MM.1S (cell line): Measurements from ENCODE around the gene PPP1R26.

Experiments
- DNase-seq: peaks from one replicate; pipeline ENCODE4 v3.0.0-alpha.2; 2015
- H2AFZ ChIP-seq: fragments of 300-600 bp; sonication (generic); 2 replicates; pipeline ENCODE4 v1.6.0; 2016; ENCODE audit warnings: antibody characterized with exemption, low read length
- H3F3A ChIP-seq: fragments of 300-600 bp; sonication (generic); 2 replicates; pipeline ENCODE4 v1.6.1; 2016; ENCODE audit warnings: mild to moderate bottlenecking, antibody characterized with exemption, low read length, moderate library complexity, mixed read lengths; ENCODE audit not compliant: insufficient read depth
- H3K27ac ChIP-seq: fragments of 300-600 bp; sonication (generic); 2 replicates; pipeline ENCODE4 v1.5.1; 2016; ENCODE audit warnings: mild to moderate bottlenecking, low read length
- H3K27me3 ChIP-seq: fragments of 300-600 bp; sonication (generic); replicated peaks from 2 replicates; pipeline ENCODE4 v1.6.0; 2016; ENCODE audit warnings: low read length; ENCODE audit not compliant: insufficient read depth
- H3K36me3 ChIP-seq: fragments of 300-600 bp; sonication (generic); replicated peaks from 2 replicates; pipeline ENCODE4 v1.6.1; 2016; ENCODE audit warnings: mild to moderate bottlenecking, low read length, mixed read lengths; ENCODE audit not compliant: insufficient read depth
- H3K4me1 ChIP-seq: fragments of 300-600 bp; sonication (generic); 2 replicates; pipeline ENCODE4 v1.6.1; 2016; ENCODE audit warnings: low read length, mixed read lengths
- H3K4me2 ChIP-seq: fragments of 300-600 bp; sonication (generic); 2 replicates; pipeline ENCODE4 v1.6.0; 2016; ENCODE audit warnings: low read depth, low read length
- H3K4me3 ChIP-seq: fragments of 300-600 bp; sonication (generic); 2 replicates; pipeline ENCODE4 v1.5.1; 2016; ENCODE audit warnings: low read length, mixed read lengths
- H3K79me2 ChIP-seq: fragments of 300-600 bp; sonication (generic); 2 replicates; pipeline ENCODE4 v1.6.1; 2016; ENCODE audit warnings: mixed run types, low read length, mixed read lengths
- H3K9ac ChIP-seq: fragments of 300-600 bp; sonication (generic); 2 replicates; pipeline ENCODE4 v1.6.1; 2016; ENCODE audit warnings: low read length, mixed read lengths
- H3K9me2 ChIP-seq: fragments of 300-600 bp; sonication (generic); replicated peaks from 2 replicates; pipeline ENCODE4 v1.6.1; 2016; ENCODE audit warnings: mild to moderate bottlenecking, low read length, mixed read lengths; ENCODE audit not compliant: insufficient read depth
- H3K9me3 ChIP-seq: fragments of 300-600 bp; sonication (generic); replicated peaks from 2 replicates; pipeline ENCODE4 v1.6.1; 2016; ENCODE audit warnings: mild to moderate bottlenecking, low read length, mixed read lengths; ENCODE audit not compliant: insufficient read depth
- H4K20me1 ChIP-seq: fragments of 300-600 bp; sonication (generic); 2 replicates; pipeline ENCODE4 v1.6.1; 2016; ENCODE audit warnings: mild to moderate bottlenecking, low read length, moderate library complexity, mixed read lengths; ENCODE audit not compliant: insufficient read depth
- CTCF ChIP-seq: fragments of 300-600 bp; sonication (generic); IDR thresholded peaks from 2 replicates; pipeline ENCODE4 v1.5.1; 2016; ENCODE audit warnings: antibody characterized with exemption, low read length, mixed read lengths
- EZH2 ChIP-seq: fragments of 300-600 bp; sonication (generic); optimal IDR thresholded peaks from 2 replicates; pipeline ENCODE3; 2017; ENCODE audit warnings: low read depth, mild to moderate bottlenecking, antibody characterized with exemption, low read length, mixed read lengths
- EZH2phosphoT487 ChIP-seq: fragments of 300-600 bp; sonication (generic); IDR thresholded peaks from 2 replicates; pipeline ENCODE4 v1.6.1; 2018; ENCODE audit warnings: antibody characterized with exemption, low read length

Gene PPP1R26

GRCh38 chr9:135507104-135508035 is 27.8 kb downstream of the PPP1R26 start:
- peaks cover 14% of the 10 kb centered on the region for H3K4me1 ChIP-seq
- H3K4me3 ChIP-seq = no peak overlapping the region
- H3K36me3 ChIP-seq = no peaks in the 10 kb centered on the region
- no peak for DNase-seq
- no peaks in the 10 kb centered on the region; the same call in 1 of the 2 replicates for H3F3A ChIP-seq
- peaks cover 14% of the 10 kb centered on the region for H3K79me2 ChIP-seq
- H3K9me2 ChIP-seq = no peaks in the 10 kb centered on the region
- H3K9ac ChIP-seq = no peak overlapping the region
- H3K4me2 ChIP-seq = no peak overlapping the region
- no peaks in the 10 kb centered on the region for H3K9me3 ChIP-seq
- no peaks in the 10 kb centered on the region; the same call in 1 of the 2 replicates for H4K20me1 ChIP-seq
- no peak for TF ChIP-seq CTCF
- TF ChIP-seq EZH2 = no peak
- TF ChIP-seq EZH2phosphoT487 = no peak
- no peak overlapping the region for H3K27ac ChIP-seq
- H2AFZ ChIP-seq = no peak overlapping the region
- no peaks in the 10 kb centered on the region for H3K27me3 ChIP-seq

DNA sequence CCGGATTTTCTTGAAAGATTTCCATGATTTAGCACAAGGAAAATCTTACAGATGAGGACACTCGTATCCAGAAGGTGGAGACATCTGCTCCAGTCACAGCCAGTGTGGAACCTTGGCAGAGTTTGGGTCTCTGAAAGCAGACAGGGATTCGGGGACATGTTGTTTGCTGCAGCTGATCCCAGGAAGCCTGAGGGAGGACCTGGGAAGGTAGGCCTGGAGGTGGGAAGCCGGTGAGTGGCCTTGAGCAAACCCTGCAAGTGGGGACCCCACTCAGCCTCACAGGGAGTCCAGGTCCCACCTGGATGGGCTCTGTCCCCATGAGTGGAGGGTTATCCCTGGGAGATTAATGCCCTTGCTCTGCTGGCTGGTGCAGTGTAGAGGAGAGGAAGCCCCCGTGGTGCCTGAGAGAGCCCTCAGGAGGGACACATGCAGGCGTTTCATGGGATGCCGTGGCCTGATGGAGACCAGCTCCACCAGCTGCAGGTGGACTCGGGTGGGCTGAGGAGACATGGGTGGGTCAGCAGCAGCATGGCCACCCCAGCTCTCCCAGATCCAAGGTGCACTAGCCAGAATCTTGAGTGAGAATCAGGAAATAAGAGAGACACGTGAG is 28.7 kb downstream of the PPP1R26 start:
- Histone ChIP-seq H3F3A (no peaks in the 10 kb centered on the region; the same call in 1 of the 2 replicates), H3K4me1 (peaks cover 14% of the 10 kb centered on the region), H3K9me3 (no peaks in the 10 kb centered on the region), H2AFZ (no peak overlapping the region), H3K9me2 (no peaks in the 10 kb centered on the region), H3K36me3 (no peaks in the 10 kb centered on the region), H3K9ac (no peak overlapping the region), H3K79me2 (0 out of 2 replicates have a peak, but pooled peaks cover 5% of the 10 kb centered on the region), H4K20me1 (no peaks in the 10 kb centered on the region; the same call in 1 of the 2 replicates), H3K27ac (no peak overlapping the region), H3K4me2 (no peak overlapping the region), H3K27me3 (no peaks in the 10 kb centered on the region), H3K4me3 (no peak overlapping the region)
- TF ChIP-seq CTCF (no peak), EZH2phosphoT487 (no peak), EZH2 (no peak)
- DNase-seq = no peak

DNA sequence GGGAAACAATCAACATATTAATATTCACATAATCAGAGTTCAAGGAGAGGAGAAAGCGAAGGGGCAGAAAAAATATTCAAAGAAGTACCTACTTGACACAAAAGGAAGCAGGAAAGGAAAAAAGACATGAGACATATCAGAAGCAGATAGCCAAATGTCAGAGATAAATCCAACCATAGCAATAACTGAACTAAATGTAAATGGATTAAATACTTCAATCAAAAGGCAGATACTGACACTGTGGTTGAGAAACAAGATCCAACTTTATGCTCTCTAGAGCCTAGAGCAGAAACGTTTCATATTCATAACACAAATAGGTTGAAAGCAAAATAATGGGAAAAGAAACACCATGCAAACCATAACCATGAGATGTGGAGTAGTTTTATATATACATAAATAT is 29.9 kb downstream of the PPP1R26 start:
- no peaks in the 10 kb centered on the region; the same call in 1 of the 2 replicates for H3F3A ChIP-seq
- DNase-seq = no peak

More for the DNA sequence above, 29.9 kb downstream of the PPP1R26 start:
- Histone ChIP-seq H3K27ac (no peak overlapping the region), H3K79me2 (no peaks in the 10 kb centered on the region), H3K4me2 (no peak overlapping the region), H3K4me3 (no peak overlapping the region), H3K27me3 (no peaks in the 10 kb centered on the region), H2AFZ (no peak overlapping the region), H3K9me3 (no peaks in the 10 kb centered on the region), H3K36me3 (no peaks in the 10 kb centered on the region), H3K9me2 (no peaks in the 10 kb centered on the region), H3K4me1 (peaks cover 14% of the 10 kb centered on the region), H3K9ac (no peak overlapping the region), H4K20me1 (no peaks in the 10 kb centered on the region; the same call in 1 of the 2 replicates)
- no peak for TF ChIP-seq EZH2phosphoT487
- TF ChIP-seq EZH2 = no peak
- no peak for TF ChIP-seq CTCF
